Measurements from ENCODE around the gene THEMIS.

The THEMIS gene

DNA sequence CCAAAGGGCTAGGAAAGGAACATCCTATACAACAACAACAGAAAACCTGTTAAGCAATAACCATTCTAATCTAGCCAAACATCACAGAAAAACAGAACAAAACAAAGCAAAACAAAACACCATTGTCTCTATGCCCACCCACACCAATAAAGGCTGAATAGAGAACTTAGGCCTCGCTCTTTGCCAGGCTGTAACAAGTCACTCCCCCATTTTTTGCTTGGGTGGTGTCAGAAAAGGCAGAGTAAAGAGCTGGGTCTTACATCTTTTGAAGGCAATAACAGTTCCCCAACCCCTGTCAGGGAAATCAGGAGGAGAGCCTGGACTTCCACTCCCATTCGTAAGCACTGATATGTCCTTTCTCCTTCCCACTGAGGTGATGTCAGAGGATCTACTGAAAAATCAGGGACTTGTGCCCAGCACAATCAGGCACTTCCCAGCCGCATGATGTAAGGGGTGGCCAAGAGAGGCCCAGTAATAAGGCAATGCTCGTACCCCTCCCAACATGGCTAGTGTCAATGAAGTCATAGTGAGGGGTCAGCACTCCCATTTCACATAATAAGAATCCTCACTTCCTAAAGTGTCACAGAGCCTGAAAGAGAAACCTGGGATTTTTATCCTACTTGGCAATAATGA lies 31.0 kb downstream of the THEMIS start:
- TF ChIP-seq, protein P1, sequence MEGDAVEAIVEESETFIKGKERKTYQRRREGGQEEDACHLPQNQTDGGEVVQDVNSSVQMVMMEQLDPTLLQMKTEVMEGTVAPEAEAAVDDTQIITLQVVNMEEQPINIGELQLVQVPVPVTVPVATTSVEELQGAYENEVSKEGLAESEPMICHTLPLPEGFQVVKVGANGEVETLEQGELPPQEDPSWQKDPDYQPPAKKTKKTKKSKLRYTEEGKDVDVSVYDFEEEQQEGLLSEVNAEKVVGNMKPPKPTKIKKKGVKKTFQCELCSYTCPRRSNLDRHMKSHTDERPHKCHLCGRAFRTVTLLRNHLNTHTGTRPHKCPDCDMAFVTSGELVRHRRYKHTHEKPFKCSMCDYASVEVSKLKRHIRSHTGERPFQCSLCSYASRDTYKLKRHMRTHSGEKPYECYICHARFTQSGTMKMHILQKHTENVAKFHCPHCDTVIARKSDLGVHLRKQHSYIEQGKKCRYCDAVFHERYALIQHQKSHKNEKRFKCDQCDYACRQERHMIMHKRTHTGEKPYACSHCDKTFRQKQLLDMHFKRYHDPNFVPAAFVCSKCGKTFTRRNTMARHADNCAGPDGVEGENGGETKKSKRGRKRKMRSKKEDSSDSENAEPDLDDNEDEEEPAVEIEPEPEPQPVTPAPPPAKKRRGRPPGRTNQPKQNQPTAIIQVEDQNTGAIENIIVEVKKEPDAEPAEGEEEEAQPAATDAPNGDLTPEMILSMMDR (IDR thresholded peaks at IDR 0.05; ENCODE audit: extremely low read depth, missing control alignments), result no peak
- DNase-seq (ENCODE audit: low spot score), result no peak

DNA sequence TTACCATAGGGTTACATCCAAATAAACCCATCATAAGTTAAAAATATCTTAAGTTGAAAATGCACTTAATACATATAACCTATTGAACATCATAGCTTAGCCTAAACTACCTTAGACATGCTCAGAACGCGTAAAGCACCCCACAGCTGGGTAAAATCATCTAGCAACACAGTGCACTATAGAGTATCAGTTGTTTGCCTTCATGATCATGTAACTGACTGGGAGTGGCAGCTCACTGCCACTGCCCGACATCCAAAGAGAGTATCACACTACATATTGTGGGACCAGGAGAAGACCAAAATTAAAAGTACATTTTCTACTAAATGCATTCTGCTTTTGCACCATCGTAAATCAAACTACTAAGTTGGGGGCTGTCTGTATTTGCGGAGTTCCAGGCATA lies 31.7 kb downstream of the THEMIS start:
- DNase-seq (ENCODE audit: low spot score), result no peak
- TF ChIP-seq, protein P1 (IDR thresholded peaks at IDR 0.05; ENCODE audit: extremely low read depth, missing control alignments), result no peak

DNA sequence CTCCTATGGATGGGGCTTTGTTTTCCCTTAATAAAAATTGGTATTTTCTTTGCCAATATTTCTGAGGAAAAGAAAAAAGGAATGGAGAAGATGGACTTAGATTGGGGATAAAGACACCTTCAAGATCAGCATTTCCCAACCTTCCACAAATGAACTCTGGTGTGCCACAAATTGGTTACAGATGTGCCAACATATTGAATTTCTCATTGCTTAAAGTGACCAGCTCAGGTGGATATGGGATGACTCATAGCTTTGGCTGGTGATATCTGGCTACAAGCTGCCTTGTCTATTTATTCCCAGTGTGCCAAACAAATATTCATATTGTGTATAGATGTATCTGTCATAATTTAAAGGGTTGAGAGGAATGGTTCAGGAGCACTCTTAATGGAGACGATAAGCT lies 32.5 kb downstream of the THEMIS start:
- DNase-seq (ENCODE audit: low spot score), result no peak
- TF ChIP-seq, protein P1 (IDR thresholded peaks at IDR 0.05; ENCODE audit: extremely low read depth, missing control alignments), result no peak

DNA sequence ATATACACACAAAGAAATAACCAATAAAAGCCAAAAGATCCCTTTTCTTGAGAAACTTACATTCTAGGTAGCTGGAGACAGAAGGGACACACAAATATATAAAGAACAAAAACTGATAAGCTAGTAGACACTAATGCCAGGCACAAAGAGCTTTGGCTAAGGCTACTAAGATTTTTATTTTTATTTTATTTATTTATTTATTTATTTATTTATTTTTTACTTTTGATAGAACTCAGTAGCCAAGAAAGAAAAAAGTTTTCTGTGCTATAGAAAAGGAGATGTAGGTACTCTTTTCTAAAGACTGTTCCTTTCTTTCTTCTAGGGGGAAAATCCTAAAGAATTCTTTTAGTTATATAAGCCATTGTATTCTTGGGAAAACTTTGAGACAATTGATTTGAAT lies 34.1 kb downstream of the THEMIS start:
- DNase-seq (ENCODE audit: low spot score), result no peak
- TF ChIP-seq, protein P1 (IDR thresholded peaks at IDR 0.05; ENCODE audit: extremely low read depth, missing control alignments), result no peak

DNA sequence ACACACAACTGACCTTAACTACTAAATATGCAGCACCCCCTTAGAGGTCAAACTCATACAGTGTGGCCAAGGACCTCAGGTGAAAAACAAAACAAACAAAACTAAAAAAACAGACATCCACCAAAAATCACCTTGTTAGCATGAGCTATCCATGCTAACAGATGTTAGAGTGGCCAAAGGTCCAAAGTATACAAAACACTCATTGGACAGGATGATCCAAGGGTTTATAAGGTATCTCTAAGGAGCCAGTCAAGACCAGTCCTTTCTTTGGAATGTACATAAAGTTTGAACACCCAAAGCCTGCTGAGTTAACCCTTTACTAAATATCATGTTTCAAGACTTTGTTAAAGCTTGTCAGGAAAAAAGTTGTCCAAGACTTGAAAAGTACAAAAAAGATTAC lies 35.8 kb downstream of the THEMIS start:
- TF ChIP-seq, protein P1 (IDR thresholded peaks at IDR 0.05; ENCODE audit: extremely low read depth, missing control alignments), result no peak
- no peak for DNase-seq (ENCODE audit: low spot score)

DNA sequence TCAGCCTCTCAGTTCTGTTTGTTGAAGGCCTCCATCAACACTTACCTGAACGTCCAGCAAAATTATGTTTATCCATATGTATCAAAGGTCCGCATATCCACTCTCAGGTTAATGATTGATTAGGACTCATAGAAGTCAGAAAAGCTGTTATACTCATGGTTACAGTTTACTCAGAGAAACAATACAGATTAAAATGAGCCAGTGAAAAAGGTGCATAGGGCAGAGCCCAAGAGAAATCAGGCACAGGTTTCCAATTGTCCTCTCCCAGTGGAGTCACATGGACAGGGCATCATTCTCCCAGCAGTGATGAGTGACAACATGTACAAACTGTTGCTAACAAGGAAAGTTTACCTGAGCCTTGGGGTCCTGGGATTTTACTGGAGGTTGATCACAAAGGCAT lies 36.2 kb downstream of the THEMIS start:
- TF ChIP-seq, protein P1 (IDR thresholded peaks at IDR 0.05; ENCODE audit: extremely low read depth, missing control alignments), result no peak

DNA sequence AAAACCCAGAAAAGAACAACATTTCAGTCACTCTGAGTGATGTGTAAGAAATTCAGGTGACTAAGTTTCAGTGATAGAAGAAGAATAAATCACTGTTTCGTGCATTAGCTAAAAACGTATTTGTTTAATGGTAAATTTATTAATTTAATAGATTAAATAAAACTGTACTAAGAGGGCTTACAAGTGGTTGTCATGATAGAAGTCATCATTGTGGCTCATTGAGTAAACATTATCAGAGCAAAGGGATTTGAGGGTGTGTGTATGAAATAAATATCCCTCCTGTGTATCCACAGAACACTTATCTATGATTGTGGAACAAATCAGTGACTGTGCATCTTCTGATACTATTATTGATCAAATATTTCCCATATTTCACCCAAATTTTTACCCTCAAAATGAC lies 40.1 kb downstream of the THEMIS start:
- TF ChIP-seq, protein P1 (IDR thresholded peaks at IDR 0.05; ENCODE audit: extremely low read depth, missing control alignments), result no peak
- no peak for DNase-seq (ENCODE audit: low spot score)

More for the DNA sequence above, 36.2 kb downstream of the THEMIS start:
- DNase-seq (ENCODE audit: low spot score), result no peak
